Bronchial epithelial cell (primary cell): ENCODE data around the gene CGN. TPM values are rescaled to one million over a fixed set of nuclear protein-coding genes. Genes with fewer than 3 reads are reported as not detected.
A peak's percentile ranks its signal among the peaks of the same experiment; 100 is the strongest.

Experiments used
- DNase-seq: peaks from one replicate; pipeline ENCODE4 v3.0.0-alpha.2; 2010; ENCODE audit warnings: low read depth
- FAIRE-seq: peaks from 2 replicates; lab custom pipeline; 2011; peaks lifted over from hg19 to GRCh38; lab: Jason Lieb, UNC
- H3K27me3 ChIP-seq: 2 replicates; pipeline ENCODE4 v1.5.1; 2011; ENCODE audit warnings: low read length; ENCODE audit not compliant: control insufficient read depth, insufficient read depth
- H3K36me3 ChIP-seq: 2 replicates; pipeline ENCODE4 v1.5.1; 2011; ENCODE audit warnings: low read length; ENCODE audit not compliant: control insufficient read depth, insufficient read depth
- H3K4me3 ChIP-seq: 2 replicates; pipeline ENCODE4 v1.5.1; 2011; ENCODE audit warnings: mild to moderate bottlenecking, low read depth, low read length, control low read depth
- CTCF ChIP-seq: IDR thresholded peaks from 2 replicates; pipeline ENCODE4 v1.5.1; 2011; ENCODE audit warnings: mild to moderate bottlenecking, moderate library complexity, low read length, control low read depth, inconsistent platforms; ENCODE audit not compliant: insufficient read depth, severe bottlenecking
- total RNA-seq: library from RNA; depleted of rRNA; stranded (reverse); fragments of >200 nt; gene quantifications from 2 replicates; pipeline ENCODE4 v1.2.1, GENCODE V29; 2014

Gene CGN
- total RNA-seq, 1 donor from 2014 or later, result 4.2 TPM

GRCh38 chr1:151502035-151502700 lies 9.0 kb upstream of the CGN start:
- DNase-seq (no peak), FAIRE-seq (no peak)
- Histone ChIP-seq H3K27me3 (no peaks in the 10 kb centered on the region), H3K4me3 (no peak overlapping the region), H3K36me3 (no peaks in the 10 kb centered on the region)
- TF ChIP-seq CTCF, result no peak

GRCh38 chr1:151502859-151503780 lies 8.1 kb upstream of the CGN start:
- no peak for FAIRE-seq
- DNase-seq, result no peak

GRCh38 chr1:151504252-151504651 lies 6.9 kb upstream of the CGN start:
- H3K4me3 ChIP-seq, result no peak overlapping the region
- FAIRE-seq, result no peak
- H3K27me3 ChIP-seq, result no peaks in the 10 kb centered on the region
- H3K36me3 ChIP-seq, result no peaks in the 10 kb centered on the region
- no peak for DNase-seq
- no peak for TF ChIP-seq CTCF

More at GRCh38 chr1:151502859-151503780, 8.1 kb upstream of the CGN start:
- no peaks in the 10 kb centered on the region for H3K27me3 ChIP-seq
- no peaks in the 10 kb centered on the region for H3K36me3 ChIP-seq
- H3K4me3 ChIP-seq, result no peak overlapping the region
- no peak for TF ChIP-seq CTCF

- no peak for FAIRE-seq
- DNase-seq, result no peak
- no peak for TF ChIP-seq CTCF
- Histone ChIP-seq H3K27me3 (no peaks in the 10 kb centered on the region), H3K4me3 (no peak overlapping the region), H3K36me3 (no peaks in the 10 kb centered on the region)
Observed at GRCh38 chr1:151504759-151505158, 6.4 kb upstream of the CGN start.

GRCh38 chr1:151508833-151509232 lies 2.4 kb upstream of the CGN start:
- Histone ChIP-seq H3K27me3 (no peaks in the 10 kb centered on the region), H3K4me3 (no peak overlapping the region), H3K36me3 (no peaks in the 10 kb centered on the region)
- TF ChIP-seq CTCF, result no peak
- FAIRE-seq (no peak), DNase-seq (peak; percentile 53)
